ENCODE data around the gene SORBS1. TPM values are rescaled to one million over a fixed set of nuclear protein-coding genes. Genes with fewer than 3 reads are reported as not detected.

SORBS1 gene
- total RNA-seq, 1 donor from 2014 or later = 16.1 TPM

DNA sequence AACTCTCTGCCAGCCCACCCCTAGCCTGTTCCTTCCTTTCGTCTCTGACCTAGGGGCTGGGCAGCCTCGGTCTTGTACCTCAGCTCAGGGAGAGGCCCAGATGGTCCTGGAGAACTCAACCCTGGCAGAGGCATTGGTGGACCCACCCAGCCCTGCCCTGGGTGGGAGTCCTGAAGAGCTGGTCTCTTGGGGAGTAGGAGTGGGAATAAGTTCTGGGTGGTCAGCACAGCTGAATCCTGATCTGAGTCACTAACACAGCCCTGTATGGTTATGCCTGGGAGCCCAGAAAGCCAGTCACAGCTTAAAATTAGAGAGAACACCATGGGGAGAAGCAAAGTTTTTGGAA, 84.0 kb downstream of the SORBS1 start:
- no peak for TF ChIP-seq EZH2phosphoT487 (IDR thresholded peaks at IDR 0.05)
- no peak for TF ChIP-seq EZH2 (IDR thresholded peaks at IDR 0.05)
- TF ChIP-seq, protein P1, sequence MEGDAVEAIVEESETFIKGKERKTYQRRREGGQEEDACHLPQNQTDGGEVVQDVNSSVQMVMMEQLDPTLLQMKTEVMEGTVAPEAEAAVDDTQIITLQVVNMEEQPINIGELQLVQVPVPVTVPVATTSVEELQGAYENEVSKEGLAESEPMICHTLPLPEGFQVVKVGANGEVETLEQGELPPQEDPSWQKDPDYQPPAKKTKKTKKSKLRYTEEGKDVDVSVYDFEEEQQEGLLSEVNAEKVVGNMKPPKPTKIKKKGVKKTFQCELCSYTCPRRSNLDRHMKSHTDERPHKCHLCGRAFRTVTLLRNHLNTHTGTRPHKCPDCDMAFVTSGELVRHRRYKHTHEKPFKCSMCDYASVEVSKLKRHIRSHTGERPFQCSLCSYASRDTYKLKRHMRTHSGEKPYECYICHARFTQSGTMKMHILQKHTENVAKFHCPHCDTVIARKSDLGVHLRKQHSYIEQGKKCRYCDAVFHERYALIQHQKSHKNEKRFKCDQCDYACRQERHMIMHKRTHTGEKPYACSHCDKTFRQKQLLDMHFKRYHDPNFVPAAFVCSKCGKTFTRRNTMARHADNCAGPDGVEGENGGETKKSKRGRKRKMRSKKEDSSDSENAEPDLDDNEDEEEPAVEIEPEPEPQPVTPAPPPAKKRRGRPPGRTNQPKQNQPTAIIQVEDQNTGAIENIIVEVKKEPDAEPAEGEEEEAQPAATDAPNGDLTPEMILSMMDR (IDR thresholded peaks at IDR 0.05) = no peak
- H3K9me3 ChIP-seq (ENCODE audit: low read depth) = no peaks in the 10 kb centered on the region
- no peaks in the 10 kb centered on the region for H3K27me3 ChIP-seq
- no peaks in the 10 kb centered on the region for H3K36me3 ChIP-seq
- no peaks in the 10 kb centered on the region for H3F3A ChIP-seq (ENCODE audit: low read depth)
- Mint-ChIP-seq H3K36me3 (no peaks in the 10 kb centered on the region), H3K4me1 (peaks cover 62% of the 10 kb centered on the region), H3K27me3 (ENCODE audit: insufficient read depth, low read depth) (peaks cover 2% of the 10 kb centered on the region), H3K4me3 (no peak overlapping the region), H3K9me3 (no peaks in the 10 kb centered on the region), H3K27ac (peak overlapping the region; percentile 47)
- peaks cover 21% of the 10 kb centered on the region for H3K4me1 ChIP-seq
- no peaks in the 10 kb centered on the region for H4K20me1 ChIP-seq (ENCODE audit: low read depth)
- H3K4me3 ChIP-seq = no peak overlapping the region
- no peak overlapping the region for H3K4me2 ChIP-seq
- no peak overlapping the region for H2AFZ ChIP-seq (replicated peaks)
- H3K27ac ChIP-seq = no peak overlapping the region
- no peak overlapping the region for H3K9ac ChIP-seq
- DNase-seq (ENCODE audit: low spot score) = no peak
- H3K79me2 ChIP-seq (ENCODE audit: low read depth) = no peaks in the 10 kb centered on the region

DNA sequence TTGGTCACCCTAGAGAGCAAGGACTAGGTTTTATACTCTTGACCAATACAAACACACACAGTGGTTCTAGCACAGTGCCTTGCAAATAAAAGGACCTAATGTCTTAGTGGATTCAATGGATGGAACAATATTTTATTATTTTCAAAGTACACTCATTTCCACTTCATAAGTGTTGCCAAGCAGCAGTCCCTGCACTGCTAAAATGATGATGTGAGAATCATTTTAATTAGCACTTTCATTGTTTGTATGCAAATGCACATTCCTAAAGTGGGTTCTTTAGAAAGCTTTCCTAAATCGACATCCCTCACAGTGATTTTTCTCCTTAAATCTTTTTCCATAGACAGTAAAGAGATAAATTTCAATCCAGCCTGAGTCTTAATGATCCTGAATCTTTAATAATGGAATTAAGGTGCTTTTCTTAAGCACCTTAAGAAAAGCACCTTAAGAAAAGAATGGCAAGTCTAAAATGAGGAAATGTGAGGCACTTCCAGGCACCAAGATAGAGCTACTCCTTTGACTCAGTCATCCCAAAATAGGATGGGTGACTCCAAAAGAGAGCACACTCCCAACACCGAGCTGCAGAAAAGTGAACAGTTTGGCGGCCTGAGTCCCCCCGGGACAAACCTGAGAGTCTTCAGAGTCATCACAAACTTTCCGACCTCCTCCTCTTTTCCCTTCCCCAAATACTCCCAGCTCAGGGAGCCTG, 84.5 kb downstream of the SORBS1 start:
- no peaks in the 10 kb centered on the region for H3K9me3 ChIP-seq (ENCODE audit: low read depth)
- Mint-ChIP-seq H3K4me3 (no peak overlapping the region), H3K4me1 (peaks cover 62% of the 10 kb centered on the region), H3K9me3 (no peaks in the 10 kb centered on the region), H3K27me3 (ENCODE audit: insufficient read depth, low read depth) (peaks cover 2% of the 10 kb centered on the region), H3K27ac (peak overlapping the region; percentile 47), H3K36me3 (no peaks in the 10 kb centered on the region)
- H3K36me3 ChIP-seq = no peaks in the 10 kb centered on the region
- no peak overlapping the region for H3K4me3 ChIP-seq
- no peaks in the 10 kb centered on the region for H3K79me2 ChIP-seq (ENCODE audit: low read depth)
- no peak overlapping the region for H3K9ac ChIP-seq
- TF ChIP-seq EZH2phosphoT487 (IDR thresholded peaks at IDR 0.05) = no peak
- no peak for TF ChIP-seq EZH2 (IDR thresholded peaks at IDR 0.05)
- TF ChIP-seq, protein P1 (IDR thresholded peaks at IDR 0.05) = no peak
- DNase-seq (ENCODE audit: low spot score) = no peak
- no peak overlapping the region for H3K4me2 ChIP-seq
- H2AFZ ChIP-seq (replicated peaks) = no peak overlapping the region
- H3K4me1 ChIP-seq = peaks cover 21% of the 10 kb centered on the region
- H3K27me3 ChIP-seq = no peaks in the 10 kb centered on the region
- no peaks in the 10 kb centered on the region for H3F3A ChIP-seq (ENCODE audit: low read depth)
- H3K27ac ChIP-seq = no peak overlapping the region
- H4K20me1 ChIP-seq (ENCODE audit: low read depth) = no peaks in the 10 kb centered on the region

DNA sequence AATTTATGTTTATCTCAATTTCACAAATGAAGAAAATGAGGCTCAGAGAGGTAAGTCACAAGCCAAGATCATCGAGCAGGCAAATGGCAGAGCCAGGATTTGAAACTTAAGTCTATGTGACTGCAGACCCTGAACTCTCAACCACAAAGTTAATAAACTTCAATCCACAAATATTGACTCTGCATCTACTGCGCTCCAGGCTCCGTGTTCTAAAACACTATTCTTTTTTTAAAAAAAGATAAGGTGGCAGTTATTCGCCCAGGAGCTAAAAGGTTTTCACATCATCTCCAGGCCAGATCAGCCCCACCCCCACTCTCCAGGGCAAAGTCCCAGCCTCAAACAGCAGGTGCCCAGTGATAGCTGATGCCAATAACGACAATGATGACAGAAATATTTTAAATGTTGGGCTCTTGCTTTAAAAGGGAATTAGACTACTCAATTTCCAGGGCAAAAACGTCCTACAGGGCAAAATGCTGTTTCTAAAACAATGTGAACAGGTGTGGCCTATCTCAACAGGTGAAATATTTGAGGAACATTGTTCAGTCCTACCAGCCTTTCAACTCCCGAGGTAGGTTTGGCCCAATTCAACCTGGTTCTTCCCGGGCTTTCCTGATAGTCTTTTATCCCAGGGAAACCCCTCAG, 85.2 kb downstream of the SORBS1 start:
- DNase-seq (ENCODE audit: low spot score) = no peak
- H3K4me2 ChIP-seq = no peak overlapping the region
- H3K27ac Mint-ChIP-seq = no peak overlapping the region

More for the DNA sequence above, 85.2 kb downstream of the SORBS1 start:
- H3K36me3 ChIP-seq = no peaks in the 10 kb centered on the region
- H4K20me1 ChIP-seq (ENCODE audit: low read depth) = no peaks in the 10 kb centered on the region
- Mint-ChIP-seq H3K27me3 (ENCODE audit: insufficient read depth, low read depth) (peaks cover 2% of the 10 kb centered on the region), H3K4me3 (no peak overlapping the region), H3K36me3 (no peaks in the 10 kb centered on the region), H3K9me3 (no peaks in the 10 kb centered on the region), H3K4me1 (peaks cover 62% of the 10 kb centered on the region)
- H3K4me1 ChIP-seq = peaks cover 19% of the 10 kb centered on the region
- H3F3A ChIP-seq (ENCODE audit: low read depth) = no peaks in the 10 kb centered on the region
- no peaks in the 10 kb centered on the region for H3K27me3 ChIP-seq
- no peak overlapping the region for H2AFZ ChIP-seq (replicated peaks)
- H3K79me2 ChIP-seq (ENCODE audit: low read depth) = no peaks in the 10 kb centered on the region
- no peak overlapping the region for H3K9ac ChIP-seq
- no peak overlapping the region for H3K4me3 ChIP-seq
- TF ChIP-seq EZH2 (IDR thresholded peaks at IDR 0.05) (no peak), EZH2phosphoT487 (IDR thresholded peaks at IDR 0.05) (no peak)
- TF ChIP-seq, protein P1 (IDR thresholded peaks at IDR 0.05) = no peak
- H3K9me3 ChIP-seq (ENCODE audit: low read depth) = no peaks in the 10 kb centered on the region
- no peak overlapping the region for H3K27ac ChIP-seq

Measured in neural progenitor cell (in vitro differentiated cells).